Measurements from ENCODE around the gene RTP5.

The RTP5 gene

DNA sequence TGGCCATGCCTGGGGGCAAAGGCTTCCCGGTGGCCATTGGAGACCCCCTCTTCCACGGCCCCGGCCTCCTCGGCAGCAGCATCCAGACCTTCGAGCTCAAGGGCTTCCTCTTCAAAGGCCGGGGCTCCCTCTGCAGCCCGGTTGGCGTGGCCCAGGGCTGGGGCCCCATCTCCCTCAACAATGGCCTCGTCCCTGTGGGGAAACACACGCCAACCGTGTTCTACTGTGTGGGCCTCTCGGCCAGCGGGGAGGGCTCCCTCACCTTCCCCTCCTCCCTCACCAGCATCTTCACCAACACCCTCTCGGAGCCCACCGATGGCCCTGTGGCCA is 2.7 kb downstream of the RTP5 start:
- H3K4me2 ChIP-seq (ENCODE audit: low read length): no peak overlapping the region

DNA sequence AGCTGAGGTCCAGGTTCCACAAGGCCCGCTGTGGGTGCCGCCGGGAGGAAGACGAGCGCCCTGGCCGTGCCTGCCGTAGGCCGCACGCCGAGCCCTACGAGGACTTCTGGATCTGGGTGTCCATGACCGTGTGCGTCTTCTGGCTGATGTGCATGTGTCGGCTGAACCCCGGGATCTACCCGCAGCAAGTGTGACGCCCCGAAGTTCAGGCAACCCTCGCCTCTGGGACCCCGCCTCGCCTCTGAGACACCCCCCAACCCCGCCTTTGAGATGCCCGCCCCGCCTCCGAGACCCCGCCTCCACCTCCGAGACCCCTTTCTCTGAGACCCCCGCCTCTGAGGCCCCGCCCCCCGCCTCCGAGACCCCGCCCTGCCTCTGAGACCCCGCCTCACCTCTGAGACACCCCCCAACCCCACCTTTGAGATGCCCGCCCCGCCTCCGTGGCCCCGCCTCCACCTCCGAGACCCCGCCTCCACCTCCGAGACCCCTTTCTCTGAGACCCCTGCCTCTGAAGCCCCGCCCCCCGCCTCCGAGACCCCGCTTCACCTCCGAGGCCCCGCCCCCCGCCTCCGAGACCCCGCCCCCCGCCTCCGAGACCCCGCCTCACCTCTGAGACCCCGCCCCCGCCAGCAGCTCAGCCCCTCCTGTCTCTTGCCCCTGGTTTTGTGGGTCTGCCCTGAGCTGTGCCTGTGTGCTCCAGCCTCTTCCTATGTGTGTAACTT is 3.7 kb downstream of the RTP5 start:
- no peak overlapping the region for H3K4me3 ChIP-seq (ENCODE audit: low read length)
- no peaks in the 10 kb centered on the region for H3K27me3 ChIP-seq (ENCODE audit: control insufficient read depth, low read length)
- no peaks in the 10 kb centered on the region for H4K20me1 ChIP-seq (ENCODE audit: control insufficient read depth, insufficient read depth, low read depth, low read length)
- no peaks in the 10 kb centered on the region for H3F3A ChIP-seq (ENCODE audit: control insufficient read depth, insufficient read depth)
- H3K36me3 ChIP-seq (ENCODE audit: control insufficient read depth, low read length): no peaks in the 10 kb centered on the region
- no peaks in the 10 kb centered on the region for H3K4me1 ChIP-seq (ENCODE audit: control insufficient read depth, low read length)
- no peak overlapping the region for H3K4me2 ChIP-seq (ENCODE audit: low read length)
- TF ChIP-seq, protein P1, sequence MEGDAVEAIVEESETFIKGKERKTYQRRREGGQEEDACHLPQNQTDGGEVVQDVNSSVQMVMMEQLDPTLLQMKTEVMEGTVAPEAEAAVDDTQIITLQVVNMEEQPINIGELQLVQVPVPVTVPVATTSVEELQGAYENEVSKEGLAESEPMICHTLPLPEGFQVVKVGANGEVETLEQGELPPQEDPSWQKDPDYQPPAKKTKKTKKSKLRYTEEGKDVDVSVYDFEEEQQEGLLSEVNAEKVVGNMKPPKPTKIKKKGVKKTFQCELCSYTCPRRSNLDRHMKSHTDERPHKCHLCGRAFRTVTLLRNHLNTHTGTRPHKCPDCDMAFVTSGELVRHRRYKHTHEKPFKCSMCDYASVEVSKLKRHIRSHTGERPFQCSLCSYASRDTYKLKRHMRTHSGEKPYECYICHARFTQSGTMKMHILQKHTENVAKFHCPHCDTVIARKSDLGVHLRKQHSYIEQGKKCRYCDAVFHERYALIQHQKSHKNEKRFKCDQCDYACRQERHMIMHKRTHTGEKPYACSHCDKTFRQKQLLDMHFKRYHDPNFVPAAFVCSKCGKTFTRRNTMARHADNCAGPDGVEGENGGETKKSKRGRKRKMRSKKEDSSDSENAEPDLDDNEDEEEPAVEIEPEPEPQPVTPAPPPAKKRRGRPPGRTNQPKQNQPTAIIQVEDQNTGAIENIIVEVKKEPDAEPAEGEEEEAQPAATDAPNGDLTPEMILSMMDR (IDR thresholded peaks at IDR 0.05; ENCODE audit: low read depth, low read length, poor library complexity, severe bottlenecking): no peak
- TF ChIP-seq EZH2phosphoT487 (IDR thresholded peaks at IDR 0.05; ENCODE audit: borderline replicate concordance, low read length): no peak
- no peaks in the 10 kb centered on the region for H3K9me3 ChIP-seq (ENCODE audit: control insufficient read depth, insufficient read depth, low read length)
- H3K27ac ChIP-seq (ENCODE audit: low read depth, low read length): no peak overlapping the region
- no peaks in the 10 kb centered on the region for H3K9me2 ChIP-seq (replicated peaks; ENCODE audit: control insufficient read depth, low read length)
- no peaks in the 10 kb centered on the region for H3K79me2 ChIP-seq (ENCODE audit: control insufficient read depth, low read length)

More for the DNA sequence above, 2.7 kb downstream of the RTP5 start:
- no peak overlapping the region for H3K4me3 ChIP-seq (ENCODE audit: low read length)
- no peaks in the 10 kb centered on the region for H4K20me1 ChIP-seq (ENCODE audit: control insufficient read depth, insufficient read depth, low read depth, low read length)
- no peaks in the 10 kb centered on the region for H3K9me2 ChIP-seq (replicated peaks; ENCODE audit: control insufficient read depth, low read length)
- H3K36me3 ChIP-seq (ENCODE audit: control insufficient read depth, low read length): no peaks in the 10 kb centered on the region
- no peaks in the 10 kb centered on the region for H3K27me3 ChIP-seq (ENCODE audit: control insufficient read depth, low read length)
- H3K4me1 ChIP-seq (ENCODE audit: control insufficient read depth, low read length): no peaks in the 10 kb centered on the region
- H3K27ac ChIP-seq (ENCODE audit: low read depth, low read length): no peak overlapping the region
- H3K79me2 ChIP-seq (ENCODE audit: control insufficient read depth, low read length): no peaks in the 10 kb centered on the region
- no peaks in the 10 kb centered on the region for H3F3A ChIP-seq (ENCODE audit: control insufficient read depth, insufficient read depth)
- no peaks in the 10 kb centered on the region for H3K9me3 ChIP-seq (ENCODE audit: control insufficient read depth, insufficient read depth, low read length)
- TF ChIP-seq, protein P1 (IDR thresholded peaks at IDR 0.05; ENCODE audit: low read depth, low read length, poor library complexity, severe bottlenecking): no peak
- TF ChIP-seq EZH2phosphoT487 (IDR thresholded peaks at IDR 0.05; ENCODE audit: borderline replicate concordance, low read length): no peak

DNA sequence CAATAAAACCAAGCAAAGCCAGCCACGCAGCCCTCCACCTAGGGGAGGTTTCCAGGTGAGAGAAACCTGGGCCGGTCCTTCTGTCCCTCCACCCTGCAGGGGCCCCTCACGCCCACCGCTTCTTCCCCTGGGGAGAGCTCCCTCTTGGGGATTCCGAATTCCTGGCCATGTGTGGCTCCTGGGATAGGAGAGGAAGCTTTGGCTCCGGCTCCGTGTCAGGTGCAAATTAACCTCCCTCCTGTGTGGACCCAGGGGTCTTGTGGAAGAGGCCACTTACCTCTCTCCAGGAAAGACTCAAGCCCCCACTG is 4.2 kb downstream of the RTP5 start:
- H3K4me3 ChIP-seq (ENCODE audit: low read length): no peak overlapping the region
- no peaks in the 10 kb centered on the region for H3K79me2 ChIP-seq (ENCODE audit: control insufficient read depth, low read length)
- H3K36me3 ChIP-seq (ENCODE audit: control insufficient read depth, low read length): no peaks in the 10 kb centered on the region
- no peaks in the 10 kb centered on the region for H3F3A ChIP-seq (ENCODE audit: control insufficient read depth, insufficient read depth)
- no peaks in the 10 kb centered on the region for H3K4me1 ChIP-seq (ENCODE audit: control insufficient read depth, low read length)
- no peaks in the 10 kb centered on the region for H3K9me3 ChIP-seq (ENCODE audit: control insufficient read depth, insufficient read depth, low read length)
- no peaks in the 10 kb centered on the region for H4K20me1 ChIP-seq (ENCODE audit: control insufficient read depth, insufficient read depth, low read depth, low read length)
- TF ChIP-seq, protein P1 (IDR thresholded peaks at IDR 0.05; ENCODE audit: low read depth, low read length, poor library complexity, severe bottlenecking): no peak
- no peak for TF ChIP-seq EZH2phosphoT487 (IDR thresholded peaks at IDR 0.05; ENCODE audit: borderline replicate concordance, low read length)
- H3K9me2 ChIP-seq (replicated peaks; ENCODE audit: control insufficient read depth, low read length): no peaks in the 10 kb centered on the region
- no peak overlapping the region for H3K27ac ChIP-seq (ENCODE audit: low read depth, low read length)
- H3K27me3 ChIP-seq (ENCODE audit: control insufficient read depth, low read length): no peaks in the 10 kb centered on the region
- H3K4me2 ChIP-seq (ENCODE audit: low read length): no peak overlapping the region
